GM15510 (cell line): ENCODE measurements around the gene TPD52L1.

Source experiments
- POLR2A ChIP-seq: IDR thresholded peaks from 3 replicates; pipeline ENCODE4 v1.6.1; 2011; ENCODE audit warnings: borderline replicate concordance; ENCODE audit not compliant: insufficient read length; ENCODE audit errors: extremely low read depth

The TPD52L1 gene

DNA sequence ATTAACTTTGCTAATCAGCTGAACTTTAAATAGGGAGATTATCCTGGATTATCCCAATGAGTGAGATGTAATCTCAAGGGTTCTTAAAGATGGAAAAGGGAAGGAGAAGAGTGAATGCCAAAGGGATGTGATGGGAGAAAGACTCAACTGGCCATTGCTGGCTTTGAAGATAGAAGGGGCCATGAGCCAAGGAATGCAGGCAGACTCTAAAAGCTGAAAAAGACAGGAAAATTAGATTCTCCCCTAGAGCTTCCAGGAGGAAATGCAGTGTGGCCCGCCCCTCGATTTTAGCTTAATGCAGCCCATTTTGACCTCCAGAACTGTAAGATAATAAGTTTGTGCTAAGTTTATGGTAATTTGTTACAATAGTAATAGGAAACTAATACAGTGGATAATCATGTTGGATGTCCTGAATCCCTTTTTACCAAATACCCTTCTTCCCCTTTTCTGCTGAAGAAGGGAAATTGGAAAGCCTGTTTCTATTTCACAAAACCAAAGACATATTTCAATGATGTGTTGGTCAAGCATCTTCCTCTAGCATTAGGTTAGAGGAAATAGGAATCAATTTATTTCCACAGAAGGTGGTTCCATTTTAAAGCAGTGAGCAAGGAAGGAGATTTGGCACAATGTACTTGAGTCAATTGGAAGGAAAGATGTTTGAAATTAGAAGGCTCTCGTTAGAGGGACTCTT, 151.5 kb downstream of the TPD52L1 start:
- TF ChIP-seq POLR2A = no peak

DNA sequence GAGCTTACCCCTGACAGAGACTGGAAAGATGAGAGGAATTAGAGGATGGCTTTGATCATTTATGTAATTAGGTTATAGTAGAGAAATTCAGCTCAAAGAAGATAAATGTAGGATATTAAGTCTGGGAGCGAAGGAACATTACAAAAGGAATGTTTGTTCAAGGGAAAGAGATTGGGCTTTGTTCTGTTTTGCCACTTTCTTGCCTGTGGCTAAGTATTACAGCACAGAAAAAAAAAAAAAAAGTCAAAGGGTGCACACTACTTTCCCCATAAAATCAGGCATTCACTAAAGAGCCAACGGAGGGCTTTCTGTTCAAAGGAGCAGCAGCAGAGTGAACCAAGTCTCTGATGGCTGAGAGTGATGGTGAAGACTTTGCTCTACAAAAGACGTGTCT, 153.2 kb downstream of the TPD52L1 start:
- no peak for TF ChIP-seq POLR2A

DNA sequence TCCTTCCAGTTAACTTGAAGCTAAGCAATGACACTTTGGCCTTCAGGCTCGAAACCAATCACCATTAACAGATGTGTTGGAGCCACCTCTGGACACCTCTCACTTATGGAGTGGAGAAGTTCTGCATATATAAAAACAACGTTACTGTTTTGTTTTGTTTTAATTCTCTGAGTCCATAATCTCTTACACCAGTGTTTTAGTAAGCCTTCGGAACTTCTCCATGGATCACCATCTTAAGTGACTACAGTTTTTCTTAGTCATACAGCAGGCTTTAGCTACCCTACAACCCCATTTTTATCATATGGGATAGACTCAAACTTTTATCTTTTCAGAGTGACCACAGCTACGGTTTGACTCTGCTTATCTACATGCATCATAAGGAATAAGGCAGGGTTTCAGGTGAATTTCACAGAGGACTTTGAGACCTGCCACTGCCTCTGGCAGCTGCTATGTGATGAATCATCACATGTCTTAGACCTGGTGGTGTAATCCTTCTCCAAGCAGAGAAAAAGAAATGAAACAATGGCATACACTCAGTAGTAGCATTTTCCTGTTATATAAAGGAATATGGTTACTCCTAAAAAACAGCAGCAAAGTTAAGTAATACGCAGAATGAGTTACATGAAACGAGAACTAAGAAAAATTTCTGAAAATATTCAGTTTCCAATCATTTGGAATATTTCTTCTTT, 153.7 kb downstream of the TPD52L1 start:
- TF ChIP-seq POLR2A = no peak

DNA sequence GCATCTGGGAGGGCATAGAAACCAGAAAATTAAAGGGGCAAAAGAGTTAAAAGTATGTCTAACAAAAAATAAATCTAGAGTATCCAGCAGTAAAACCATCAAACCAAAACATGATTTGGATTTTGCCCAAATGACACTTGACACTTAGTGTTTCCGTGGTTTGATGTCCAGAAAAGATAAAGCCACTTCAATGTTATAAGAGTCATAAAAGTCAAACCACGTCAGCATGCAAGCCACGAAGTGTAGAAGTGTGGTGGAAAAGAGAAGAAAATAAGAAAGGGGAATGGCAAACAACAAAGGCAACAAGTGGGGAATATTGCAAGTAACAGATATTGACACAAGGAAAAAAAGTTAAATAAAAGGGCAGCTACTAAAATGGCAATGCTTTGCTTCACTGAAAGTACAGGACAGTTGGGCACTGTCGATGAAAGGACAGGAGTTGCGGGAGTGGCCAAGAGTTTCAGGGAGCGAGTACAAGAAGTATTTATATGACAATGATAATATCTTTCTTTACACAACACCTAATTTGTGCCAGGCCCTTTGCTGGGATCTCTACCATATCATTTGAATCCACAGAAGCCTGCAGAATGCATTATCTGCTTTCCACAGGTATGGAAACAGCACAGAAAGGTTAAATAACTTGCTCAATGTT, 154.5 kb downstream of the TPD52L1 start:
- TF ChIP-seq POLR2A = no peak

DNA sequence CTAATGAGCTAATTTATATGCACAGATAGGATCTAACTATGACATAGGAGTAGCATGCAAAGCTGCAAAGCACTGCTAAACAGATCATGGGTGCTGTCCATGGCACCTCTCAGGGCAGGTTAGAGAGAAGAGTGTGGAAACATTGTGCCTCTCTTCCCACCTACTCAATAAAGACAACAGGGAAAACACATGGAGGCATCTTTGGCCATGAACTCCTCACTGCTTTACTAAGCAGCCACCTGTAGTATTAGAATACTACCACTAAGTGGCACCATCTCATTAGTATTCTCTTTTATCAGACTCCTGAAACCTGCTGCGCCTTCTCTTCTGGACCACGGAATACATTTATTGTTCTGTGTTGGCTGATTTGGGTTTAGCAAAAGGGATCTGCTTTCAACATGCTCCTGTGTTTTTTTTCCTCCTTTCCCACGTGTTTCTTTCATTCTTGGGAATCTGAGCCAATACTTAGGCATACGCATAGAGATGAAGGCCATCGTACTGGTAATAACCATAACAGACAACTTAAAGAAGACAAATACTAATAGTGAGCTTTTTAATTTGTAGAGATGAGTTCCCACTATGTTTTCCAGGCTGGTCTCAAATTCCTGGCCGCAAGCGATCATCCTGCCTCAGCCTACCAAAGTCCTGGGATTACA, 157.5 kb downstream of the TPD52L1 start:
- TF ChIP-seq POLR2A = no peak

DNA sequence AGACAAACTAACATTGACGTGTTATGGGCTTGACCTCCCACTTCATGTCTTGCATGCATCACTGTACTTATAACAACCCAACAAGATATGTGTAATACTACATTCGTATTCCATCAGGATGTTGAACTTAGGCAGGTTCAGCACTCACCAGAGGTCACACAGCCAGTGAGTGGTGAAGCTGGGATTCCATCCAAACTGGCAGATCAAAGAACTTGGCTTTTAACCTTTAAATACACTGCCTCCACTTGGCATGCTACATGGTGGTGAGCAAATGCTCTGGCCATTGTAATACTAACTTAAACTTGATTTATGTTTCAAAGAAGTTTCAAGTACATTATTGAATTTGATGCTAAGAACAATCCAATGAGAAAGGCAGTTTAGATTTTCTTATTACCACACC, 158.9 kb downstream of the TPD52L1 start:
- no peak for TF ChIP-seq POLR2A

DNA sequence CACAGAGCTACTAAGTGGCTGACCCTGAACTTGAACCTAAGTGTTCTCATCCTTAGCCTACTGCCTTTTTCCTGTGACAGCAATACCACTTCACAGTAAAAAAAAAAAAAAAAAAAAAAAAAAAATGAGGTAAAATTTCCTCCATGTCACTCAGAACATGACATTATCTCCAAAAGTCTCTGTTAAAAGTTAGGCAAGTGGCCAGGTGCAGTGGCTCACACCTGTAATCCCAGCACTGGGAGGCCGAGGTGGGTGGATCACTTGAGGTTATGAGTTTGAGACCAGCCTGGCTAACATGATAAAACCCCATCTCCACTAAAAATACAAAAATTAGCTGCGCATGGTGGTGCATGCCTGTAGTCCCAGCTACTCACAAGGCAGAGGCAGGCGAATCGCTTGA, 159.4 kb downstream of the TPD52L1 start:
- no peak for TF ChIP-seq POLR2A
